HG03139 (cell line): ENCODE measurements around the gene SPHK1.

Experiments used
- ATAC-seq: cut with Tn5 transposase; IDR thresholded peaks from one replicate; pipeline ENCODE4 v1.9.1; 2021; ENCODE audit not compliant: unreplicated experiment

Gene SPHK1

DNA sequence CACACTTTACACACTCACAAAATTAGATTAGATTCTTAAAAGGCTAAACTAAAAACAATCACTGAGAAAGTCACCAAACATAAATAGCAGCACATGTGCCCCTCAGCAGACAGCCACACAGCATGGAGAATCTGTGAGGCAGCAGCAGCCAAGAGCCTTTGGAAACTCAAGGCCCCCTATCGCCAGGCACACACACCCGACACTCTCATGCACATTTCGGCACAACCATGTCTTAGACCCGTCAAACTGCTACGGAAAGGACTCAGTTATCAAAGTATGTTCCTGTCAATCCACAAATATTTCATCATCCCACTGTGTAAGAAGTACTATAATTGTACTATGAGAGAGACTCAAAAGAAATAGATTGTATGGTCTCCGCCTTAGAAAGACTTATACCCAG lies 47.6 kb downstream of the SPHK1 start:
- ATAC-seq: no peak

DNA sequence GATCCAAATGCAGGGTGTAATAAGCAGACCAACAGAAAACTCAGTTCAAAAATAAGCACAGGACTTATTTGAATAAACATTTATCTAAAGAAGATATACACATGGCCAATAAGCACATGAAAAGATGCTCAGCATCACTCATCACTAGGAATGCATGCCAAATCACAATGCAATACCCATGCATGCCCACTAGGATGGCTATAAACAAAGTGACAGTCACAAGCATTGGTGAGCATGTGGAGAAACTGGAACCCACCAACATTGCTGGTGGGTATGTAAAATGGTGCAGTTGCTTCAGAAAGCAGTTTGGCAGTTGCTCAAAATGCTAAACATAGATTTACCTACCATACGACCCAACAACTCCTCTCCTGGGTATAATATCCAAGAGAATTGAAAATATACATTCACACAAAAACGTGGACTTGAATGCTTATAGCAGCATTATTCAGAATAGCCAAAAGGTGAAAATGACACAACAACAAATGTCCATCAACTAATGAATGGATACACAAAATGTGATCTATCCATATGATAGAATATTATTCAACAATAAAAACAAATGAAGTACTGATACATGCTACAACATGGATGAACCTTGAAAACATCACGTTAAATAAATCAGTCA lies 48.4 kb downstream of the SPHK1 start:
- no peak for ATAC-seq

DNA sequence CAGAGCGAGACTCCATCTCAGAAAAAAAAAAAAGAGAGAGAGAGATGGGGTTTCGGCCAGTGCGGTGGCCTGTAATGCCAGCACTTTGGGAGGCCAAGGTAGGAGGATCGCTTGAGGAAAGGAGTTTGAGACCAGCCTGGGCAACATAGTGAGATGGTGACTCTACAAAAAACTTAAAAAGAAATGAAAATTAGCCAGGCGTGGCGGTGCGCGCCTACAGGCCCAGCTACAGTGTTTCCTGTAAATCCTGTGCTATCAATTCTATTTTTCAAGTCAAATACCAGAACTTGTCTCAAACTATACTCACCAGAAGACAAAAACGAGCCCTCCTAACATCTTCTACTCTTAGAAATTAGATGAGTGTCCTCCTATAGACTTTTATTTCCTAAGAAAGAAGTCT lies 49.3 kb downstream of the SPHK1 start:
- no peak for ATAC-seq

DNA sequence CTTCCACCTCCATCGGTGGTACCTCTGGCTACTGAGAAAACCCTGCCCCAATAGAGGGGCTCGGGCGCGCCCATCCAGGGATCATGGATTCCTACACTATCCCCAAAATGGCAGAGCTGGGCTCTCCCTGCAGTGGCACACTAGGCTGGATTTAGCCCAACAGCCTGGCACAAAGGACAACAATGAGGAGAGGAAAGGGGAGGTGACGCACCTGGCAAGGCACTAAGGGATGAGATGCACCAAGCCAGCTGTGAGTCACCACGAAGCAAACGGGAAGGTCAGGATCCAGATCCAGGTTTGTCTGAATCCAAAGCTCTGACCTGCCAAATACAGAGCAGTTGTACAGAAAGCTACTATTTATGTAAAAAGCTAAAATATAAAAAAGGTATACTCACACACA lies 50.5 kb downstream of the SPHK1 start:
- ATAC-seq: no peak

DNA sequence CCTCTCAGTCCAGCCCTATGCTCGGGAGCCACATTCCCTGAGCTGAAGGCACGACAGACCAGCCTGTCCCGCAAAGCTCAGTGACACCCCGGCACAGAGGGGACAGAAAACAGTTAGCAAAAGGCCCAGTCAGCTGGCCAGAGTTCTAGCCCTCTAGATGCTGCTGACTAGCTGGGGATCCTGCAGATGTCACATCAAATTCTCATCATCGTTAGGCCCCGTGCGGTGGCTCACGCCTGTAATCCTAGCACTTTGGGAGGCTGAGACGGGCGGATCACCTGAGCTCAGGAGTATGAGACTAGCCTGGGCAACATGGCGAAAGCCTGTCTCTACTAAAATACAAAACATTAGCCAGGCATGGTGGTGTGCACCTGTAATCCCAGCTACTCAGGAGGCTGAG lies 51.3 kb downstream of the SPHK1 start:
- no peak for ATAC-seq
